T-helper 1 cell treated with Interleukin-12 subunit alpha and Interleukin-12 subunit beta and Interleukin-4 antibody, amounts not matched to agents 30 μg/mL and 1 μg/mL, for 36 hours (primary cell): ENCODE measurements around the gene OR6C75.
"Not testable (repeated sequence)": the region's sequence is repeated elsewhere in the genome, so short reads cannot be mapped to it uniquely, and the experiment has no call there.

Experiments
- H3K27ac Mint-ChIP-seq: one replicate; pipeline ENCODE4 v1.8.0; 2021; ENCODE audit warnings: mild to moderate bottlenecking, mixed read lengths
- H3K27me3 Mint-ChIP-seq: one replicate; pipeline ENCODE4 v1.8.0; 2021; ENCODE audit warnings: low read depth, mixed read lengths
- H3K36me3 Mint-ChIP-seq: one replicate; pipeline ENCODE4 v1.8.0; 2021; ENCODE audit warnings: low read depth, mixed read lengths
- H3K4me1 Mint-ChIP-seq: one replicate; pipeline ENCODE4 v1.8.0; 2021; ENCODE audit warnings: low read depth, mixed read lengths
- H3K4me3 Mint-ChIP-seq: one replicate; pipeline ENCODE4 v1.8.0; 2021; ENCODE audit warnings: mild to moderate bottlenecking, moderate library complexity, mixed read lengths
- H3K9me3 Mint-ChIP-seq: one replicate; pipeline ENCODE4 v1.8.0; 2021; ENCODE audit warnings: mixed read lengths

The OR6C75 gene

GRCh38 chr12:55362675-55363074 is at the start of gene OR6C75:
OR6C75 (plus strand) TSS chr12:55362975; CDS start chr12:55365111, 2,136 bp downstream.
- no peak within 1 kb of the TSS for H3K27ac Mint-ChIP-seq
- H3K36me3 Mint-ChIP-seq: no peaks in the 10 kb centered on the region
- H3K4me1 Mint-ChIP-seq: no peaks in the 10 kb centered on the region
- no peaks in the 10 kb centered on the region for H3K9me3 Mint-ChIP-seq
- no peak within 1 kb of the TSS for H3K4me3 Mint-ChIP-seq
- H3K27me3 Mint-ChIP-seq: no peaks in the 10 kb centered on the region

- Mint-ChIP-seq H3K36me3 (no peaks in the 10 kb centered on the region), H3K9me3 (no peaks in the 10 kb centered on the region), H3K27ac (no peak within 1 kb of the TSS), H3K4me3 (no peak within 1 kb of the TSS), H3K4me1 (no peaks in the 10 kb centered on the region), H3K27me3 (peaks cover 6% of the 10 kb centered on the region)
Measured at GRCh38 chr12:55314043-55314442, 48.7 kb upstream of the OR6C75 start, which contains the start of gene OR6C1. OR6C1 (plus strand) TSS chr12:55314343; CDS start chr12:55320600, 6,257 bp downstream.

DNA sequence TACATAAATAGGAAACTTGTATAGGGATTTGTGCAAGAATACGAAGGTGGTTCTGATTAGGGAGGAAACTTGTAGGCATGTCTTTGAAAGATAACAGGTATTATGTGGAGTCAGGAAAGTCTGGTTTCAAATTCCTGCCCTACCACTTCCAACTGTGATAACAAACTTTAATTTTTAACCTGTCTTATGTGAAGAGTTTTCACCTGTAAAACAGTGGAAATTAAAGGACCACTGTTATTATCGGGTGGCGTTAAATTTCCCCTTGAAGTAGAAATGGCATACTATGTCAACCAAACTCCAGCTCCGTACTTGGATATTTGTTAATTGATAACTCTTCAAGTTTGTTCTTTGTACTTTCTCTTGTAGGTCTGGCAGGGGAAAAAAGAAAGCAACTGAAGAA is 42.6 kb upstream of the OR6C75 start:
- no peaks in the 10 kb centered on the region for H3K4me1 Mint-ChIP-seq
- no peak overlapping the region for H3K4me3 Mint-ChIP-seq
- H3K36me3 Mint-ChIP-seq: no peaks in the 10 kb centered on the region
- no peaks in the 10 kb centered on the region for H3K27me3 Mint-ChIP-seq
- no peaks in the 10 kb centered on the region for H3K9me3 Mint-ChIP-seq
- no peak overlapping the region for H3K27ac Mint-ChIP-seq

DNA sequence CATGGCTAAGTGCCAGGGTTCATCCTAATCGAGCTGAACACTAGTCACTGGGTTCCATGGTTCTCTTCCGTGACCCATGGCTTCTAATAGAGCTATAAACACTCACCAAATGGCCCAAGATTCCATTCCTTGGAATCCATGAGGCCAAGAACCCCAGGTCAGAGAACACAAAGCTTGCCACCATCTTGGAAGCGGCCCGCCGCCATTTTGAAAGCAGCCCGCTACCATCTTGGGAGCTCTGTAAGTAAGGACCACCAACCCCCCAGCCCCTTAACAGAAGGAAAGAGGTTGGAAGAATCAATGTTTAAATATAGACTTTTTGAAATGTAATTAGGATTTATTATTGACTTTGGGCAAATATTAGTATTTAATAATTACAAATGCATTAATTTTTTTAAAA is 37.0 kb upstream of the OR6C75 start:
- not testable (repeated sequence) for H3K27me3 Mint-ChIP-seq, H3K9me3 Mint-ChIP-seq, H3K27ac Mint-ChIP-seq, H3K36me3 Mint-ChIP-seq, H3K4me3 Mint-ChIP-seq, H3K4me1 Mint-ChIP-seq

DNA sequence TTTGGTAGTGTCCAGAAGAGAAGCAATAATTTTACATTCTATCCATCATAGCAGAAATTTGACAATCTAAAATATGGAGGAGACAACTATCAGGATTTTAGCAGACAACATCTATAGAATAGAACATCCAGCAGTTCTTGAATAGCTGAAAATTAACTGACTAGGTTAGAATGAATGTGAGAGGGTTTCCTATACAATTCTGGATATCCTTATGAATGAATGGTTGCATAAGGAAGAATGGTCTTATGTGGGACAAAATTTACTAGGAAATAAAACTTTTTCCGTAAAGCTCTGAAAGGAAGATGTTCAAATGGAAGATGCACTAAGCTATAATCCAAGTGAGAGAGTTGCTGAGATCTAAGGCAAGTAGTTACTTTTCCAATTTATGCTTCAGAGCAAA is 32.3 kb upstream of the OR6C75 start, which contains the start of gene OR6C3:
OR6C3 (plus strand) TSS at position 301 of the 400 bp plus-strand sequence. CDS start 955 bp downstream, outside the sequence.
- H3K4me1 Mint-ChIP-seq: no peaks in the 10 kb centered on the region

GRCh38 chr12:55336002-55336401 is 26.8 kb upstream of the OR6C75 start:
- Mint-ChIP-seq H3K27me3 (no peaks in the 10 kb centered on the region), H3K9me3 (no peaks in the 10 kb centered on the region), H3K36me3 (no peaks in the 10 kb centered on the region), H3K4me1 (no peaks in the 10 kb centered on the region), H3K4me3 (no peak overlapping the region), H3K27ac (no peak overlapping the region)

More for the DNA sequence above, 32.3 kb upstream of the OR6C75 start, which contains the start of gene OR6C3:
- H3K27me3 Mint-ChIP-seq: no peaks in the 10 kb centered on the region
- no peak within 1 kb of the TSS for H3K27ac Mint-ChIP-seq
- H3K4me3 Mint-ChIP-seq: no peak within 1 kb of the TSS
- no peaks in the 10 kb centered on the region for H3K36me3 Mint-ChIP-seq
- no peaks in the 10 kb centered on the region for H3K9me3 Mint-ChIP-seq

DNA sequence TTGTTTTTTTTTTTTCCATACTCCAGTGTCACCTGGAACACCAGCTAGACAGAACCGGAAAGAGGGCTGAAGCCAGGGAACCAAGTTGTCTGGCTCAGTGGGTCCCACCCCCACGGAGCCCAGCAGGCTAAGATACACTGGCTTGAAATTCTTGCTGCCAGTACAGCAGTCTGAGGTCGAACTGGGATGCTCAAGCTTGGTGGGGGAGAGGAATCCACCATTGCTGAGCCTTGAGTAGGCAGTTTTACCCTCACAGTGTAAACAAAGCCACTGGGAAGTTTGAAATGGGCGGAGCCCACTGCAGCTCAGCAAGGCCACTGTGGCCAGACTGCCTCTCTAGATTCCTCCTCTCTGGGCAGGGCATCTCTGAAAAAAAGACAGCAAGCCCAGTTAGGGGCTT is 7.4 kb upstream of the OR6C75 start:
- not testable (repeated sequence) for H3K27me3 Mint-ChIP-seq, H3K4me1 Mint-ChIP-seq, H3K4me3 Mint-ChIP-seq, H3K27ac Mint-ChIP-seq, H3K9me3 Mint-ChIP-seq, H3K36me3 Mint-ChIP-seq

GRCh38 chr12:55365086-55365485 is 2.3 kb downstream of the OR6C75 start:
- no peaks in the 10 kb centered on the region for H3K27me3 Mint-ChIP-seq
- H3K4me3 Mint-ChIP-seq: no peak overlapping the region
- no peaks in the 10 kb centered on the region for H3K36me3 Mint-ChIP-seq
- H3K4me1 Mint-ChIP-seq: no peaks in the 10 kb centered on the region
- H3K9me3 Mint-ChIP-seq: no peaks in the 10 kb centered on the region
- no peak overlapping the region for H3K27ac Mint-ChIP-seq

- H3K4me3 Mint-ChIP-seq: no peak overlapping the region
- H3K4me1 Mint-ChIP-seq: no peaks in the 10 kb centered on the region
- no peaks in the 10 kb centered on the region for H3K36me3 Mint-ChIP-seq
- H3K27ac Mint-ChIP-seq: no peak overlapping the region
- H3K9me3 Mint-ChIP-seq: no peaks in the 10 kb centered on the region
- H3K27me3 Mint-ChIP-seq: peaks cover 3% of the 10 kb centered on the region
Measured at GRCh38 chr12:55372521-55372920, 9.7 kb downstream of the OR6C75 start.

- Mint-ChIP-seq H3K9me3 (no peaks in the 10 kb centered on the region), H3K36me3 (no peaks in the 10 kb centered on the region), H3K4me3 (no peak overlapping the region), H3K4me1 (no peaks in the 10 kb centered on the region), H3K27ac (no peak overlapping the region), H3K27me3 (no peaks in the 10 kb centered on the region)
Measured at GRCh38 chr12:55385891-55386290, 23.1 kb downstream of the OR6C75 start.

DNA sequence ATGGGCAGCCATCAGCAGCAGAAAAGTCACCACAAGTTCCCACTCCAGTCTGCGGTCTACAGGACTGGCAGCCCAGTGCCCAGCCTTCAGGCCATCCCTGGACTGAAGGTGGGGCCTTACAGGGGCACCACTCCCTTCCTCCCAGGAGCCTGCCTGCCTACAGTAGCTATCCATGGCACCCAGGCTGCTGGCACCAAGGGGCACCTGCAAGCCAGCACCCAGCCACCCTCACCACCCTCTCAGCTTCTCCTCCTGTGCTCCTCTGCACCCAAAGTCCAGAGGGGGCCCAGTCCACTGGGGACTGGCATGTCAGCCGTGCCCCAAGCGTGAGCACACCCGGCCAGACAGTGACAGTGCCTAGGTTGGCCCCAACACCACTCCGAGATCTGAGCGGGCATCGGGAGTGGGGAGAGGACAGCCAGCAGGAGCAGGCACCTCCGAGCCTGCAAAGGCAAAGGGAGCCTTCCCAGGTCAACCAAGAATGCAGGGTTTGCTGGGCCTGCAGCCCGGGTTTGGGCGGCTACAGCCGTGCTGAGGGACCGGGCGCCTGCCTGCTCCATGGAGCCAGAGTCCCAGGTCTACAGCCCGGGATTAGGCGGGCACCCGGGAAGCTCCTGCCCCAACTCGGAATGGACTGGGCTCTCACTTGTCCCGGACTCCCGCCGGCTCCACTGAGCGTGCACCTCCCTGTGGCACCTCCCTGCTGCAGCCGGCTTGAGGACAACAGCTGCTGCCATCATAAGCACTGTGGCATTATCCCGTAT is 29.4 kb downstream of the OR6C75 start:
- Mint-ChIP-seq H3K4me3 (no peak overlapping the region), H3K36me3 (no peaks in the 10 kb centered on the region), H3K4me1 (no peaks in the 10 kb centered on the region), H3K27me3 (no peaks in the 10 kb centered on the region), H3K9me3 (no peaks in the 10 kb centered on the region), H3K27ac (no peak overlapping the region)

- Mint-ChIP-seq H3K4me3 (no peak overlapping the region), H3K4me1 (no peaks in the 10 kb centered on the region), H3K27me3 (peaks cover 9% of the 10 kb centered on the region), H3K9me3 (no peaks in the 10 kb centered on the region), H3K36me3 (no peaks in the 10 kb centered on the region), H3K27ac (no peak overlapping the region)
Measured at GRCh38 chr12:55396326-55396725, 33.6 kb downstream of the OR6C75 start.

DNA sequence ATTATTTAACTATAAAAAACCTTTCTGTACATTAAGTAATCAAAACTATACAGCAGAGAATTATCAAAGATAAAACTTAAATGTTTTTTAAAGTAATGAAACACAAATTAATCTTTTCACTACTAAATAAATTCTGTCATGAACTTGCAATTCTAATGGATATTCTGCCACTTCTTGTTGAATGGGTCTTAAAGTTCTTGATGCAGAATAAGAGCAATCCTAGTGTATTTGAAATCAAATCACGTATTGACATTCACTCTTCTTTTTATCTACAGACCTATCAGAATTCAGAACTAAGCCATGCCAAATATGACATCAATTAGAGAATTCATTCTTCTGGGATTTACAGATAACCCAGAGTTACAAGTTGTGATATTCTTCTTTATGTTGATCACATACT is 37.5 kb downstream of the OR6C75 start, which contains the start of gene OR6C65:
OR6C65 (plus strand) TSS at position 301 of the 400 bp plus-strand sequence; CDS start at position 301, 0 bp downstream.
- Mint-ChIP-seq H3K4me1 (no peaks in the 10 kb centered on the region), H3K4me3 (no peak within 1 kb of the TSS), H3K9me3 (no peaks in the 10 kb centered on the region), H3K36me3 (no peaks in the 10 kb centered on the region), H3K27ac (no peak within 1 kb of the TSS), H3K27me3 (peaks cover 10% of the 10 kb centered on the region)

GRCh38 chr12:55407866-55408265 is 45.1 kb downstream of the OR6C75 start:
- Mint-ChIP-seq H3K9me3 (no peaks in the 10 kb centered on the region), H3K36me3 (no peaks in the 10 kb centered on the region), H3K4me3 (no peak overlapping the region), H3K4me1 (no peaks in the 10 kb centered on the region), H3K27ac (no peak overlapping the region), H3K27me3 (no peaks in the 10 kb centered on the region)

GRCh38 chr12:55409133-55409532 is 46.4 kb downstream of the OR6C75 start:
- H3K27ac Mint-ChIP-seq, H3K4me1 Mint-ChIP-seq, H3K4me3 Mint-ChIP-seq, H3K9me3 Mint-ChIP-seq, H3K27me3 Mint-ChIP-seq, H3K36me3 Mint-ChIP-seq: not testable (repeated sequence)
